ENCODE results near the gene ARHGAP23. TPM values are rescaled to one million over a fixed set of nuclear protein-coding genes. Genes with fewer than 3 reads are reported as not detected.
"Not testable (repeated sequence)": the region's sequence is repeated elsewhere in the genome, so short reads cannot be mapped to it uniquely, and the experiment has no call there.

ARHGAP23 gene
- total RNA-seq, 1 experiment from 2014 or later: 83.5 TPM

DNA sequence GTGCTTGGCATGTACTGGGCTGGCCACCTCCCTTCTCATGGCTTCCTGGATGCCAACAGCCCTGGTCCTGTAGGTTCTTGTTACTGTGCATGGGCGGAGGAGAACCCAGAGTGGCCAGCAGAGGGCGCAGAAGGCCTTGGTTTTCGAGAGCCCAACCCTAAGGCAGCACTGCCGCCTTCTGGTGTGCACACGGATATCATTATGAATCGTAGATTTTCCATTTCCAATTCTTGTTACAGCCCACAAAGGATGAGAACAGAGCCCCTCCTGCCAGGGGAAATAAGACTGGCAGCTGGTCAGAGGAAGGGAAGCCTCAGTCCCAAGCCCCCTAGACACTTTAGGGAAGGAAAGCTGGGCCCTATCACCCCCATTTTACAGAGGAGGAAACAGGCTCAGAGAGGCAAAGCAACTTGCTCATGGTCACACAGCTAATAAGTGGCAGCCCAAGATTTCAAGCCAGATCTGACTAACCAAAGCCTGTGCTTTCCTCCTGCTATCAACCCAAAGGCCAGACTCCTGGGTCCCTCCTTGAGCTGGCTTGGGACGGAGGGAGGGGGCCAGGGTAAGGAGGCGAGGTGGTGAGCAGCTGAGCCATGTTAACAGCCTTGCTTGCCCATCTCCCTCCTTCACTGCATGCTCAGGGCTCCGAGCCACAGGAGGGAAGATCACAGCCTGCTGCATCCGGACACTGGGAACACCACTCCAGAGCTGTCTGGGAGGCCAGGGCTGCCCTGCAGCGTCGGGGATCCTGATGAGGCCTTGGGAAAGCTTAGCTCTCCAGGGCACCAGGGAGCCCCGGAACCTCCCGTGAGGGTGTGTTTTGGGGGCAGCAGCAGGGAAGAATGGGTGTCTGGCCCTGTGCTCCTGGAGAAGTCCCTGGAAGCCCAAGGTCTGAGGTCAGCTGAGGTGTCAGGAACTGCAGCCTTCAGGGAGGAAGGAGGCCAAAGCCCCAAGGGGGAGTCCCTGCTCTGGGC, 64.1 kb downstream of the ARHGAP23 start:
- H3K36me3 ChIP-seq (ENCODE audit: control insufficient read depth, insufficient read depth, low read length); H3K9me3 Mint-ChIP-seq (ENCODE audit: unreplicated experiment); BruUV-seq (replicated peaks); POLR2A ChIA-PET; H3K27ac Mint-ChIP-seq (ENCODE audit: unreplicated experiment); H3K27me3 Mint-ChIP-seq (ENCODE audit: insufficient read depth, unreplicated experiment); H3K4me3 Mint-ChIP-seq (ENCODE audit: unreplicated experiment); H3K4me1 ChIP-seq; H3K4me3 ChIP-seq (ENCODE audit: low read depth, low read length); H3K27me3 ChIP-seq (replicated peaks; ENCODE audit: control insufficient read depth, insufficient read depth, low read length); H3K4me1 Mint-ChIP-seq (ENCODE audit: low read depth, unreplicated experiment); H3K9me3 ChIP-seq: not testable (repeated sequence)
- intact Hi-C loops (cut with micrococcal nuclease; ENCODE audit: unreplicated experiment): loop anchor here (1.0 to 2.0 kb wide), 3 partner anchors 17 to 175 kb away; no protein-coding TSS in a partner anchor
- CTCF ChIA-PET: interaction anchor here (1.2 to 1.6 kb wide), 2 partner anchors 68 to 143 kb away, joined by 3 to 4 read pairs; no protein-coding TSS in a partner anchor
- TF ChIP-seq, protein P1, sequence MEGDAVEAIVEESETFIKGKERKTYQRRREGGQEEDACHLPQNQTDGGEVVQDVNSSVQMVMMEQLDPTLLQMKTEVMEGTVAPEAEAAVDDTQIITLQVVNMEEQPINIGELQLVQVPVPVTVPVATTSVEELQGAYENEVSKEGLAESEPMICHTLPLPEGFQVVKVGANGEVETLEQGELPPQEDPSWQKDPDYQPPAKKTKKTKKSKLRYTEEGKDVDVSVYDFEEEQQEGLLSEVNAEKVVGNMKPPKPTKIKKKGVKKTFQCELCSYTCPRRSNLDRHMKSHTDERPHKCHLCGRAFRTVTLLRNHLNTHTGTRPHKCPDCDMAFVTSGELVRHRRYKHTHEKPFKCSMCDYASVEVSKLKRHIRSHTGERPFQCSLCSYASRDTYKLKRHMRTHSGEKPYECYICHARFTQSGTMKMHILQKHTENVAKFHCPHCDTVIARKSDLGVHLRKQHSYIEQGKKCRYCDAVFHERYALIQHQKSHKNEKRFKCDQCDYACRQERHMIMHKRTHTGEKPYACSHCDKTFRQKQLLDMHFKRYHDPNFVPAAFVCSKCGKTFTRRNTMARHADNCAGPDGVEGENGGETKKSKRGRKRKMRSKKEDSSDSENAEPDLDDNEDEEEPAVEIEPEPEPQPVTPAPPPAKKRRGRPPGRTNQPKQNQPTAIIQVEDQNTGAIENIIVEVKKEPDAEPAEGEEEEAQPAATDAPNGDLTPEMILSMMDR (IDR thresholded peaks at IDR 0.05; ENCODE audit: insufficient read depth in 1 of 2, low read depth in 1 of 2, low read length in 1 of 2, severe bottlenecking in 1 of 2, unreplicated experiment in 1 of 2): peak; percentile 90
- H3K36me3 Mint-ChIP-seq (ENCODE audit: insufficient read depth, unreplicated experiment): peaks cover 46% of the 10 kb centered on the region
- peak; percentile 92 to 93 for DNase-seq

DNA sequence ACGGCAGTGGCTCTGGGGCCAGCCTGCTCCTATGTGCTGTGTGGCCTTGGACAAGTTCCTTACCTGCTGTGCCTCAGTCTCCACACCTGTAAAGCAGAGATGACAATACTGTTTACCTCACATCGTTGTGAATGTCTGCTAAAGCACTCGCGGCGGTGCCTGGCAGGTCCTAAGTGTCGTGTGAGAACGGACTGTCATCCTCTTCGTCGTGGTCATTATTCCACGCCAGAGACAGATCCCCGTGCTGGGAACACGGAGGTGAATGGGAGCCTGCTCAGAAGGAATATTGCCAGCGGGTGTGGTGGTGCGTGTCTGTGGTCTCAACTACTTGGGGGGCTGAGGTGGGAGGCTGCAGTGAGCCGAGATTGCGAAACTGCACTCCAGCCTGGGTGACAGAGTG, 65.9 kb downstream of the ARHGAP23 start:
- CTCF ChIA-PET; H3K27ac Mint-ChIP-seq (ENCODE audit: unreplicated experiment): not testable (repeated sequence)

DNA sequence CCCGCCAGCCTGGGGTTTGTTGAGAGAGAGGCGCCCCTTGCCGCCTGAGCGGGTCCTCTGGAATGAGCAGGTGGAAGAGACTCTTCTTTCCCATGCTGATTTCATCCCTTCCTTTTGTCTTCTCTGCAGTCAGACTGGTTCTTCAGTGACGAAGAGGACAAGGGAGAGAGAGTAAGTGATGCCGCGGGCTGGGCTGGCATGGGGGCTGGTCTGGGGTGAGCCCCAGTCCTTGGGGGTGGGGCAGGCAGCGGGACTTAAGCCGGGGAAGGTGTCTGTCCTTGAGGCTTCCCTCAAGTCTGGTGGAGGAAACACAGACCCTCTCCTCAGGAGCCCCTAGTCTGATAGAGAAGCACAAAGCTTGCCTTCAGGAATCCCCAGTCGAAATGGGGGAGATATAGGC, 69.4 kb downstream of the ARHGAP23 start:
- DNase-seq; H3K4me1 ChIP-seq; H3K27ac Mint-ChIP-seq (ENCODE audit: unreplicated experiment); intact Hi-C loops (cut with micrococcal nuclease; ENCODE audit: unreplicated experiment); H3K27me3 ChIP-seq (replicated peaks; ENCODE audit: control insufficient read depth, insufficient read depth, low read length); BruUV-seq (replicated peaks); H3K4me3 Mint-ChIP-seq (ENCODE audit: unreplicated experiment); H3K36me3 ChIP-seq (ENCODE audit: control insufficient read depth, insufficient read depth, low read length); H3K9me3 Mint-ChIP-seq (ENCODE audit: unreplicated experiment); H3K4me1 Mint-ChIP-seq (ENCODE audit: low read depth, unreplicated experiment); CTCF ChIA-PET; H3K27me3 Mint-ChIP-seq (ENCODE audit: insufficient read depth, unreplicated experiment); POLR2A ChIA-PET; H3K4me3 ChIP-seq (ENCODE audit: low read depth, low read length); H3K9me3 ChIP-seq: not testable (repeated sequence)
- peaks cover 55% of the 10 kb centered on the region for H3K36me3 Mint-ChIP-seq (ENCODE audit: insufficient read depth, unreplicated experiment)

More for the DNA sequence above, 65.9 kb downstream of the ARHGAP23 start:
- H3K36me3 ChIP-seq (ENCODE audit: control insufficient read depth, insufficient read depth, low read length); intact Hi-C loops (cut with micrococcal nuclease; ENCODE audit: unreplicated experiment); H3K4me1 ChIP-seq; POLR2A ChIA-PET; H3K27me3 Mint-ChIP-seq (ENCODE audit: insufficient read depth, unreplicated experiment); H3K9me3 Mint-ChIP-seq (ENCODE audit: unreplicated experiment); DNase-seq; H3K4me3 Mint-ChIP-seq (ENCODE audit: unreplicated experiment); H3K4me3 ChIP-seq (ENCODE audit: low read depth, low read length); H3K27me3 ChIP-seq (replicated peaks; ENCODE audit: control insufficient read depth, insufficient read depth, low read length); H3K9me3 ChIP-seq; BruUV-seq (replicated peaks); H3K4me1 Mint-ChIP-seq (ENCODE audit: low read depth, unreplicated experiment): not testable (repeated sequence)
- peaks cover 56% of the 10 kb centered on the region for H3K36me3 Mint-ChIP-seq (ENCODE audit: insufficient read depth, unreplicated experiment)

DNA sequence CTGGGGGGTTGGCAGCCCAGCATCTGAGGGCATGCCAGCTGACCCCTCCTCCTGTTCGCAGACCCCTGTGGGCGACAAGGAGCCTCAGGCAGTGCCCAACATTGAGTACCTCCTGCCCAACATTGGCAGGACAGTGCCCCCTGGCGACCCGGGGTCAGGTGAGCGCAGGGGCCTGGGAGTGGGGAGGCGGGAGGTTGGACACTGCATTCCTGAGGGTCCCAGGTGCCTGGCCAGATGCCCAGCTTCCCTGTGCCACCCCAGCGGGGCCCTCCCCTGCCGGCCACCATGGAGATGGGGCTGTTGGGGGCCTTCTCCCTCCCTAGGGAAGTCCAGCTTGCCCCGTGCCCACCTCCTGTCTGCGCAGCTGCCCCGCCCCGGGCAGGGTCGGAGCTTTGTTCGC, 70.1 kb downstream of the ARHGAP23 start:
- DNase-seq: no peak
- H3K36me3 ChIP-seq (ENCODE audit: control insufficient read depth, insufficient read depth, low read length): peaks cover 1% of the 10 kb centered on the region; the same call in 1 of the 2 replicates
- BruUV-seq (replicated peaks): no TSS peak
- CTCF ChIA-PET: no interaction called here
- no peaks in the 10 kb centered on the region for H3K9me3 Mint-ChIP-seq (ENCODE audit: unreplicated experiment)
- no peaks in the 10 kb centered on the region for H3K4me1 Mint-ChIP-seq (ENCODE audit: low read depth, unreplicated experiment)
- H3K4me1 ChIP-seq: no peaks in the 10 kb centered on the region
- intact Hi-C loops (cut with micrococcal nuclease; ENCODE audit: unreplicated experiment): no loop called here
- H3K4me3 Mint-ChIP-seq (ENCODE audit: unreplicated experiment): no peak overlapping the region
- H3K27ac Mint-ChIP-seq (ENCODE audit: unreplicated experiment): no peak overlapping the region
- no peaks in the 10 kb centered on the region for H3K9me3 ChIP-seq
- no peak overlapping the region for H3K4me3 ChIP-seq (ENCODE audit: low read depth, low read length)
- TF ChIP-seq, protein P1 (IDR thresholded peaks at IDR 0.05; ENCODE audit: insufficient read depth in 1 of 2, low read depth in 1 of 2, low read length in 1 of 2, severe bottlenecking in 1 of 2, unreplicated experiment in 1 of 2): no peak
- POLR2A ChIA-PET: no interaction called here
- H3K27me3 Mint-ChIP-seq (ENCODE audit: insufficient read depth, unreplicated experiment): no peaks in the 10 kb centered on the region
- peaks cover 59% of the 10 kb centered on the region for H3K36me3 Mint-ChIP-seq (ENCODE audit: insufficient read depth, unreplicated experiment)
- no peaks in the 10 kb centered on the region for H3K27me3 ChIP-seq (replicated peaks; ENCODE audit: control insufficient read depth, insufficient read depth, low read length)

DNA sequence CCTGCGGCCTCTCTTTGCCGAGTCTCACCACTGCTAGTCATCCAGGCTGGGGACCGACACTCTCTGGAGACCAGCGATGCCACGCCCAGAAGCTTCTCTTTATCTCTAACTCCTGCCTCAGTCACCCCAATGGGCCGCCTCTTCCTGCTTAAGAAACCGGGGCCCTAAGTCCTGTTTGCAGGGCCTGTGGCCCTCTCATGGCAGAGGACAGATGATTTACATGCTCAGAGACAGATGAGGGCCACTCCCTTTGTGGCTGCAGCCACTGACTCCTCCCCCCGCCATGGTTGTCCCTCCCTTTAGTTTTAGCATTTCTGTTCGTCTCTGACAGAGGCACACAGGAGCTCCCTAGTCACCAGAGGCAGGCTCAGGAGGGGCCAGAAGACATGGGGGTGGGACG, 71.0 kb downstream of the ARHGAP23 start:
- H3K9me3 Mint-ChIP-seq (ENCODE audit: unreplicated experiment); BruUV-seq (replicated peaks); H3K27me3 ChIP-seq (replicated peaks; ENCODE audit: control insufficient read depth, insufficient read depth, low read length); H3K27ac Mint-ChIP-seq (ENCODE audit: unreplicated experiment); H3K4me3 Mint-ChIP-seq (ENCODE audit: unreplicated experiment); intact Hi-C loops (cut with micrococcal nuclease; ENCODE audit: unreplicated experiment); CTCF ChIA-PET; H3K27me3 Mint-ChIP-seq (ENCODE audit: insufficient read depth, unreplicated experiment); POLR2A ChIA-PET; H3K4me1 ChIP-seq; H3K9me3 ChIP-seq; H3K36me3 ChIP-seq (ENCODE audit: control insufficient read depth, insufficient read depth, low read length); H3K4me3 ChIP-seq (ENCODE audit: low read depth, low read length); H3K4me1 Mint-ChIP-seq (ENCODE audit: low read depth, unreplicated experiment); DNase-seq: not testable (repeated sequence)
- H3K36me3 Mint-ChIP-seq (ENCODE audit: insufficient read depth, unreplicated experiment): peaks cover 63% of the 10 kb centered on the region
